Activated CD8-positive, alpha-beta memory T cell treated with anti-CD3 and anti-CD28 coated beads for 24 hours (primary cell): ENCODE data around the gene GPR132.
A peak's percentile ranks its signal among the peaks of the same experiment; 100 is the strongest.

Source experiments
- DNase-seq: peaks from one replicate; pipeline ENCODE4 v3.0.0-alpha.2; 2020

The GPR132 gene

DNA sequence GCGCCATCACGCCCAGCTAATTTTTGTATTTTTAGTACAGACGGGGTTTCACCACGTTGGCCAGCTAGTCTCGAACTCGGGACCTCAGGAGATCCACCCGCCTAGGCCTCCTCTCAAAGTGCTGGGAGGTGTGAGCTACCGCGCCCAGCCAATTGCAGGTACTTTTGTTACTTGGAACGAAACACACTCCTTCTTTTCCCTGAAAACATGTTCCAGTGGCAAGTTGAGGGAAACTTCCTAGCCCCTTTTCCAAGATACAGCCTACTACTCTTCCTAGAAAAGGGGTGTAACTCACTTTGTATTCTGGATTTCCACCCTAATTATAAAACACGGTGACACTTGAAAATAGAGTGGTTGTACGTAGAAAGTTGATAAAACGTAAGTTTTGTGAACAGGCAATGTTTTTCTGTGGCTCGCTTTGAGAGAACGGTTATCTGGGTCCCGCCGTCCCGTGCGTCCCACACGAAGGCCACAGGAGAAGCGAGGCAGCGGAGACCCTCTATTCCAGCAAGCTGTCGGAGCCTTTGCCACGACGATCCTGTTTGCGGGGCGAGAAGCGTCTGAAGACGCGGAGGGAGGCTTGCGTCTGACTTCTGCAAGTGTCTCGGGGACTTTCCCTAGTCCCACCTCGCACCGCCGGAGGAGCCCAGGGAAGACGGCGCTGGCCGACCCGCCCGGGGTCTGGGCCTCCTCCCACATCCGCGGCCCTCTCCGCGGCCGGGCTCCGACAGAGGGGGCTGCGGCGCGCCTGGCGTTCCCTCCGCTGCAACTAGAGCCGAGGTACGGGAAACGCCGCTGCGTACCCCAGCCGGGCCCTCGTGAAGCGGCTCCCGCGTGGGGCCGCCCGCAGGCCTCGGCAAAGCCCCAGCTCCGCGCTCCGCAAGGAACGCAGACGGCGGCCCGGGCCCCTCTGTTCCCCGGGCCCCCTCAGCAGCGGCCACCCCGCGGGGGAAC is 45.1 kb downstream of the GPR132 start:
- DNase-seq, result peak; percentile 86

DNA sequence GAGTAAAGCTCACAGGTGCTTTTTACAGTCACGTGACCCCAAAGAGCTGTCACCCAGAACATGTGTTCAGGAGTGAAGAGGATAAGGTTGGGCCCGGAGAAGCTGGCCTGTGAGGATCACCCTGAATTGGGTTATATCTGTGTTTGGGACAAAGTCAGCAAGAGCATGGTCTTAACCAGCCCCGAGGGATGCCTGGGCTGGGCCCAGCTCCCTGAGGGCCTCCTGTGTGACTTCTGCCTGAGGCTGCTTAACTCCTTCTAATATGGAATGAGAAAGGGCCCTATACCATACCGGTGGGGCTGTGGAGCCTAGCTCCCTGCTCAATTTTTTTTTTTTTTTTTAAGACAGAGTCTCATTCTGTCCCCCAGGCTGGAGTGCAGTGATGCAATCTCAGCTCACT is 46.8 kb downstream of the GPR132 start:
- DNase-seq, result no peak

DNA sequence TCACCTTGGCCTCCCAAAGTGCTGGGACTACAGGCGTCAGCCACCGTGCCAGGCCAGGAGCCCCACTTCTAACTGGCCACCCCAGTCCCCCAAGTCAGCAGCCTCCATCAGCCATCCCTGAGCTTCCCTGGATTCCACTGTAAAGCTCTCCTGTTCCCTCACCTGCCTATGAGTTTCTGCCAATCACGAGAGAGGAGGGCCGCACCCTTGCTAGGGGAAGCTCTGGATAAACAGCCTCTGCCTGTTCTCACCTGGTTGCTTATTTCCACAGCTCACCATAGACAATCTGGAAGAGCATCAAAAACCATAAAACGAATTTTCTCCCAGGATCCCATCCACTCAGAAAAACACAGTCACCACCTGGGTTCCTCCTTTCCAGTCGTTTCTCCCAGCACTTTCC is 49.3 kb downstream of the GPR132 start:
- no peak for DNase-seq

DNA sequence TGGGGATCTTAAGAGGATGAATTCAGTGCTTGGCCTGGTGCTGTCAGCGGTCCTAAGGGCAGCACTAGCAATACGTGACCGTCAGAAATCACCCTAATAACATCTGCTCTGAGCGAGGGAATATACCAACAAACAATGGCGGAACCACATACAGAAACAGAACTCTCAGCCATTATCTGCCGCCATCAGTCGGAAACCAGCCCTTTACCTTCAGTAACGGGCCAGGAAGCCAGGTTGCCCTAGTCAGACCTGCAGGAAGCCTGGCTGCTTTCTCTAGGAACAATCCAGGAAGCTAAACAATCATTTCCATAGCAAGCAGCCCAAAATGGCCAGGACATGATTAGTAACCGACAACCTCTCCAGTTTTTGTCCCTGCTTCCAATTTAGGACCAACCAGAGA is 50.0 kb downstream of the GPR132 start:
- no peak for DNase-seq

DNA sequence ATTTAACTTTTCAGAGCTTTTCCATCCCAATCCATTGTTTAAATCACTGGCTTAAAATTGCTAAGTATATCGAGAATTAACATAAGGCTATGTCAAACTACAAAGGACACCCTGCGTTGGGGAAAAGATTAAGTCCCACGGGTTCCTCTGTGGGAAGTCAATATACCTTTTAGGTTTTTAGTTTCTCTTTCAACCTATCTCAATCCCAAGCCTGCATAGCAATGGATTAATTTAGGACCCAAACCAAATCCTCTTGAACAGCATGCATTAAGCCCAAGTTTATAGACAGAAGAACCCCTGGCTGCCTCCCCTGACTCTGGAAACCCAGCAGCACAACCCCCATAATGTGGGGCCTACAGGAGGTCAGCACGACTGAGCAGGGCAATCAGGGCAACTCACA is 50.6 kb downstream of the GPR132 start:
- DNase-seq, result no peak

DNA sequence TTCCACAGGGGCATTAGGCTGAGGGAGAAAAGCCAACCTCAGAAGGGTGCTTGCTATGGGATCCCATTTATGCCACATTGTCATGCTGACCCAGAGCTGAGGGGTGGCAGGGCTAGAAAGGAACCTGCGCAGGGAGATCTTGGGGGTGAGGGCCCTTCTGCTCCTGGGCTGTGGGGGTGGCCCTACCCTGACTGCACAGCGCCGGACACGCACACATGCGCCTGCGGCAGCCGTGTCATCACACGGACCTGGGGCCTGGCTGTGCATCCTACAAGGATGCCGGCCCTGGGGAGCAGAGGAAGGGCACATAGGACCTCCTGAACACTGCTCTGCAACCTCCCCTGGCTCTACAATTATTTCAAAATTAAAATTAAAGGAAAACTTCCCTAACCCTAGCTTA is 51.2 kb downstream of the GPR132 start:
- DNase-seq, result no peak

DNA sequence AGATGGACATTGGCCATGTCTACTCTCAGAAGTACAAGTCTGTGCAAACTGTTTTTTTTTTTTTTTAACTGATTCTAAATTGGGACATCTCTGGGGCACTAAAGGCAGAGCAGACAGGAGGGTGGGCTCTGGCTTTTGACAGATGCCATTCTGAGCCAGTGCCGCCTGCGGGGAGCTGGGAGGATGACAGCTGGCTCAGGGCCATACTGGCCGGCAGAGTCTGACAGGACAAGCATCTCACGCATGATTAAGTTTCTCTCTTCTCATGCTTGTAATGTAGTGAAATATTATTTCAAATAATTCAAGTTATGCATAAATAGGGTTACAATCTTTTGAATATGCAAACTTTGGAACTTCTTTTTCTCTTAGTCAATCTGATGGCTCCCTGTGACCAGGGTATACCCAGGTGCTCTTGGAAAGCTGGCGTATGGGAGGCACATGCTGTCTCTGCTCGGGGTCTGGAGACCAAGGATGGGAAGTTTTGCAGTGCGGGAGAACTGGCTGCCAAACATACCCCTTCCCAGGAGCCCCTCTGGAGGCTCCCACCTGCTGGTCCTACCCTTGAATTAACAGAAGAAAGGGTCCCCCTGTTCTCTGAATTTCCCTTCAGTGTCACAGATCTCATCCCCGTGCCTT is 52.0 kb downstream of the GPR132 start:
- no peak for DNase-seq

DNA sequence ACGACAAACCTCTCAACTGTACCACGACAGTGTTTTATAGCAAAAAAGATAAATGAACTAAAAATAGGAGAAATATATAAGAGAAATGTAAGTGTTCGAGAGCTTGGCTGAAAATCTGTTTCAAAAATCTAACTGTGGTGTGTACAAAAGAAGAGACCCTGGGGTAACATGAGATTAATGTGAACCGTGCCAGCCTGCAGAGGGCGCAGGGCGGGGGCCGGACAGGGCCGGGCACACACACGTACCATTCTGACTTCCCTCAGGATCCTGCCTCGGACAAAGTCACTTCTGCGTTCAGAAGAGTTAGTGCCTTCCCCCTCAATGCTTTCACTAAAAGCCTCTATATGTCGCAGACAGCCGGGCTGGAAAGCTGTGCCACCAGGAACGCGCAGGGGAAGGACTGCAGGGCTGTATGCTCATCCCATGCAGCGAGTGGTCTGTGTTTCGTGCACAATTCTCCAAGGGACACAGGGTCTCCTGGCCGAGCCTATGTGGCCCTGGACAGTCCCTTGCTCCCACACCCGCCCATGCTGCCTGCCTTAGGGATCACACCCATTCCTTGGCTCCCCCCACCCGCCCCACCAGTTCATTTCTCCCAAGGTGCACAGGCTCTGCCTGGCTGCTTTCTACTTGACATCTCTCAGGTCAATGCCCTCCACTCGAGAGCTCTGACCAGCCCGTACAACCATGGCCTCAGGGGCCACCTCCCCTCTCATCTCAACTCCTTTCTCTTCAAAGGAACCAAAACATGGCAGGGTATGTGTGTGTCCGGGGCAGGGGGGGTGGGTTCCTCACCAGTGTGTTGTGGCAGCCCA is 52.9 kb downstream of the GPR132 start:
- no peak for DNase-seq

DNA sequence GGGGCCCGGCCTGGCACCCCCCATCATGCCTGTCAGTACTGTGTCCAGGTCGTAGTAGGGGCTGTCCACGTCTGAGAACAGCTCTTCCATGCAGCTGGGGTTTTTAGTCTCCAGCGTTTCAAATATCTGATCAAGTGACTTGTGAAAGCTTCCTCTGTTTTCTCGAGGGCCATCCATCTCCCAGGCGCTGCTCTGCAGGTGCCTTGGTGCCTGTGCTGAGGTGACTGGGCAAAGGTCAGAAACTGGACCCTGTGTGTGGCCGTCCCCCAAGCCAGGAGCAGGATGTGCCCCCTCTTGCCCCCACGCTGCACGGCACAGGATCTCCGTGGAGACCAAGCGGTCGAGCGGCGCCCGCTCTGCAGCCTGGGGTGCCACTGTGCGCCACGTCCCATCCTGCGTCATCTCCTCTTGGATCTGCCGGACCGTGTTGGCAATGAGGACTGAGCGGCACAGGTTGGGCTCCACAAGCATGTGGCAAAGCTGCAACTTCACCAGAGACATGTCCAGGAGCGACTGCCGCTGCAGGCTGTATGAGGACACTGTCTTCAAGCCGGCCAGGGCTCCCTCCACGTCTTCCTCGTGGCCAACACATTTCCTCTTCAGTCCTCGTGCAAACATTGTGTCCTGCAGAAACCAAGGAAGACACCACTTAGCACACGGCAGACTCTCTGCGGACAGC is 53.8 kb downstream of the GPR132 start:
- DNase-seq, result no peak

DNA sequence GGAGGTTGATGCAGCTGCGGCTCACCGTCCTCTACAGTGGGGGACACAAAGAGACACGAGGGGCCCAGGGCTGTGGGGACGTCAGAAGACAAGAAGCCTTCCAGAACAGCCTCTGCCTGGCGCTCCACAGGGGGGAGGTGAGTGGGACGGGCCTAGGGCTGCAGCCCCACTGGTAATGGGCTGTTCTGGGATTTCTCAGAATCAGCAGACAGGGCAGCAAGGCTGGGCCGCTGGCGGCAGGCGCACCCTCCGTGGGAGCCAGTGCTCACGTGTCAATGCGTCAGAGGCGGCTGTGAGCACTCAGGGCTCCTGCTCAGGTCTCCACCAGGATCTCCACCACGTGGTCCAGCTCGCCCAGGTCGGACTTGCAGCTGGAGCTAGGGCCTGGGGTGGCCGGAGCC is 54.3 kb downstream of the GPR132 start:
- no peak for DNase-seq

DNA sequence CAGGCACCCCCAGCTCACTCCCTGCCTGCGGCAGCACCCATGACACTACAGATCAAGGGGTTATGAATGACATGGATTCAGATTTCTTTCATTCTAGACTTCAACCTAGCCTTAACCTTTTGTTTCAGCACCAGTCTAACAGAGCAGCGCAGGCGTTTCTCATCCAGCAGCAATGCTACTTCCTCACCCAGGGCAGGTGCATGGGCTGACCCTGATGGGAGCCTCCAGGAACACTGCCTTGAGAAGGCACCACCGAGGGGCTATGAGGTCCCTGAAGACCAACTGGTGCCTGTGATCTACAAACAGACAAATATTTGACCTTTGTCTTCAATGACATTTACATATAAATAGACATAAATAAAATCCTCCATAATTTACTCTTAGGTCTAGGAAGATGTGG is 55.1 kb downstream of the GPR132 start:
- DNase-seq, result no peak

DNA sequence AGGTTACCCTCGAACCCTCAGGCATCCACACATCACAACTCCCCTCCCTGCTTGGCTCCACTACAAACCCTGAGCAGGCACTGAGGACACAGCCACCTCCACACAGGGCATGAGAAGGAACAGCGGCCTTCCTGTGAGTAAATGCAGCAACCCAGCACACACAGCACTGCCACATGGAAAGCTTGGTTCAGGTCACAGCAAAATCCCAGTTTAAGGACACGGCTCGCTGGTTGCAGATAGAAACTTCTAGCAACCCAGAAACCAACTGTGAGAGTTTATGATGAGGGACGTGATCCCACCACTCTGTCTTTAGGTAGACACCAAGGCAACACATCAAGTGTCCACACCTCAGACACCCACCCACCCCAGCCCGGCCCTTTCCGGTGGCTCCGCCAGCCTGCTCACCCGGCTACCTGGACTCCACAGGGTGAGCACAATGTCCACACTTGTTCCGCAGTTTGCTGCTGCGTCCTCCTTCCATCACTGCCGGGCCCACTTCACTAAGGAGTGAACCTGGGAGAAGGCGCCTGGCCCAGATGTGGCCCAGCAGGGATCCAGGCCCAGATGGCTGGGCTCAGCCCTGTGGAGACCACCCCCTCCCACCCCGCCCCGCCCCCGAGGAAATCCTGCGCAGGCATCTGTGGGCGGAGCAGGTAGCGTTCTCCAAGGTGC is 57.5 kb downstream of the GPR132 start:
- DNase-seq, result no peak

DNA sequence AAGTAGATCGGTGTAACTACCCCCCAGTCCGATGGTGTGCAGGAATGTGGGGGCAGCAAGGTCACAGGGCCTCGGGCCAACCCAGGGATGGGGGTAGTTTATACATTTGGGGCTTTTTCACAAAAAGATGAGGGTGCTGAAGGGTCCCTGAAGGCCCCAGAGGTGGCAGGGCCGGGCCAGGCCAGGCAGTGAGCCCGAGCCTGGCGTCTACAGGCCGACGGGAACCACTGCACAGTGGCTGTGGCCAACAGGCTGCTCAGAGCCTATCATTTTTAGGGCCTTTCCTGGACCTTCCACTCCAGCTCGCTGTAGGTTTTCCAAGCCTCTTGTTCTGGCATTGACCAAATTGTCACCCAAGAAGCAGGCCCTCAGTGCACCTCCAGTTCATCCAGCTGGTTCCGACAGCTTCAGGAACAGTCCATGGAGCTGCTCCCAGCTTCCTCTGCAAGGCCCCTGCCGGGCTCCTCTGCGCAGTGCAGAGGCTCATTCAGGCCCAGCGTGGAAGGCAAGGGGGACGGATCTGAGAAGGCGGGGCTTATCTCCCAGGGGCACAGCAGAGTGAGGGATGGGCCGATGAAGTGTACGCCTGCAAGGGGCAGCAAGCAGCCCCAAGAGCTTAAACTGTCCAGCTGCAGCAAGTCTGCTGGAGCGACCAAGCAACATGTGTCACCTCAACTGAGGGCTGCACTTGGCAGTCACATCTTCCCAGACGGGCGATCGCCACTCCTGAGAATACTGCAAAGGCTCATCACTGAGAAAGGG is 58.2 kb downstream of the GPR132 start:
- DNase-seq, result no peak

DNA sequence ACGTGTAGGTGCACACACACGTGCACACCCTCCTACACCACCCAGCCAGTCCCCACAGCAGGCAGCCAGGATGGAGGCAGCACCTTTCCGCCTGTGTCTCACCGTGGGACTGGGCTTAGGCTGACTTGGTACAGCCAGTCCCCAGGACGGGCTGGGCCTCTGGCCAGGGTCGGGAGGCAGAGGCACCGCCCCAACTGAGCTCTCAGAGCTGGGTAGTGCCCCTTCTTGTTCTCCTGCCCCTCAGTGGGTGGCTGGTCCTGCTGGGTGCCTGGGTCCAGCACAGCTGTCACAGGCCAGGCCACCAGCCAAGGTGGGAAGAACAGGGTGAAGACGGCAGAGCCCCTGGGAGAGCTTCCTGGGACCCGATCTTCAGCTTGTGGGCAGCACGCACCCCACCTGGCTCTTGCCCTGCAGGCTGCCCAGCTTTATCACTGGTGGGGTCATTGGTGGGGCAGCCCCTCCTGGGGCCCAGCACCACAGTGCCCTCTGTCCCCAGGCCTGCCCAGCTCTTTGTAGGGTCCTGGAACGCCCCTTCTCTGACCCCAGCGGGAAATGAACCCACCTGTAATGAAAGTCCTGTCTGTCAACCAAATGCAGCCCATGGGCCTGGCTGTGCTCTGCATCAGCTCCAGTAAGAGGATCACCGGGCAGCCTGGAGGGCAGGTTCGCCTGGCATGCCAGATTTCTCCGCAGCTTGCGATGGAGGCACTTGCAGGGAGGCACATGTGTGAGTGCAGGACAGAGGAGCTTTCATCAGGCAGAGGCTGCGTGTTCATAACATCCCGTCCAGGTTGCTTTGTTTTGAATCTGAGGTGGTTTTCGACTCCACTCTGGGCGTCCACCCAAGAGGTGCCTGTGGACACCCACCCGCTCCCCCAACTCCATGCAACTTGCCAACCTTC is 59.0 kb downstream of the GPR132 start:
- no peak for DNase-seq

DNA sequence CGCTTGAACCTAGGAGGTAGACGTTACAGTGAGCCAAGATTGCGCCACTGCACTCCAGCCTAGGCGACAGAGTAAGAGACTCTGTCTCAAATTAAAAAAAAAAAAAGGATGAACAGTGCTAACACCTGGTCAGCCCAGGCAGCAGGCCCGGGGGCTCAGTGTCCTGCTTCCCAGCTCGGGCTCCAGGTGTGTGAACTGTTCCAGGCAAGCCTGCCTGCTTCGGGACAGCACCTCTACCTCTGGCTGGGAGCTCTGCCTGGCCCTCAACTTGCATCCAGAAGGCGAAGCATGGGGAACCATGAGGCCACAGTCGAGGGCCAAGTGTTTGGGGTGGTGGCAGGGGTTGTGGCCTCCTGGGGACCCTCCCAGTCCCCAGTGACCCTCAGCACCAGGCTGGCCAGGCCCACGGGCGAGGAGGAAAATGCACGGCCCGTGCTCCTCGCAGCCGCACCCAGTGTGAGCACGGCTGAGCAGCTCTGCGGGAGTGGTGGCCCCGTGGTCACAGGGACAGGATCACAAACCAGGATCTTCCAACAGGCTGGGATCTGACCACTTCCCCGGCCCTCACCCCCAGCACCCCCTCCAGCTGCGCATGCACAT is 59.8 kb downstream of the GPR132 start:
- DNase-seq, result no peak
